Fibroblast of peridontal ligament (primary cell): ENCODE results near the gene KIRREL3.

Experiments used
- DNase-seq: peaks from one replicate; pipeline ENCODE4 v3.0.0-alpha.2; 2010; ENCODE audit errors: extremely low read depth

KIRREL3 gene

GRCh38 chr11:126578426-126578825 is 422.1 kb downstream of the KIRREL3 start:
- no peak for DNase-seq

- DNase-seq: no peak
These were observed 422.5 kb downstream of the KIRREL3 start for GRCh38 chr11:126578021-126578420.

- no peak for DNase-seq
These were observed 424.7 kb downstream of the KIRREL3 start for GRCh38 chr11:126575849-126576248.

DNA sequence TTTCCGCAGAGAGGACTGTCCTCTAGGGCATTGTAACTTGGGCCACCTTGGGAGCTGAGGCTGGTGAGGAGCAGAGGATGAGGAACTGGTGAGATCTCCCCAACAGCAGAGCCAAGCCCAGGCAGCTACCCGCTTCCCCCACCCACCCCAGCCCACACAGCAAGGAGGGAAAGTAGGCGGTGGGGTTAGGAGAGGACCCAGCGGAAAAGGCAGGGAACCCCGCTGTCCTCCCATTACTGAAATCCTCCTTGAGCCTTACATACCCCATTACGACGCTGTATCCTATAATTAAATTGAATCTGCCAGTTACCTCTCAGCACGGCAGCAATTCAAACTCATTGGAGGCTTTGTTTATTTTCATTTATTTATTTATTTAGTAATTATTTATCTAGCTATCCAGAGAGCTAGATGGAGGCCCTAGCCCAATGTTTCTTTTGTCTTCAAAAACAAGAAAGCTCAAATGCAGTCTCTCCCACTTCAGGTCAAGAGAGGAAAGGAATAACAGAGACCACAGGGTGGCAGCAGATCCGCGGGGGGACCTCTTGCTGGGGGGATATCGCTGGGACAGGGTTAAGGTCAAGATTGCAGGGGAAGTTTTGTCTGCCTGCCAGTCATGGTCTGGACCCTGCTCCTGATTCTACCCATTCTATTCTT is 427.1 kb downstream of the KIRREL3 start:
- DNase-seq: peak; percentile 6

- no peak for DNase-seq
These were observed 430.1 kb downstream of the KIRREL3 start for GRCh38 chr11:126570489-126570888.

DNA sequence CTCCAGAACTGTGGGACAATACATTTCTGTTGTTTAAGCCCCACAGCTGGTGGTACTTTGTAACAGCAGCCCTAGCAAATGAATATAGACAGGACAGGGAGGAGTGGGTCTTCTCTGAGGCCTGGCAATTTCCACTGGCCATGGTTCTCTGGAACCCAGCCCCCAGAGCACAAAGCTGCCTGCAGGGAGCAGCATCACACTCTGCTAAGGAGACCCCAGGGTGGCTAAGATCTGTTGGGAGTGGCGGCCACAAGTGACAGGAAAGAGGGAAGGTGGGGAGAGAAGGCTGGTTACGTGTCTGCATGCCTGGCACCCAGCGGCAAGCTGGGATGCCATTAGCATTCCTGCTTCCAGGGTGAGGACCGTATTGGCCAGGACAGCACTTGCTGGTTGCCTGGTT is 433.2 kb downstream of the KIRREL3 start:
- DNase-seq: no peak

DNA sequence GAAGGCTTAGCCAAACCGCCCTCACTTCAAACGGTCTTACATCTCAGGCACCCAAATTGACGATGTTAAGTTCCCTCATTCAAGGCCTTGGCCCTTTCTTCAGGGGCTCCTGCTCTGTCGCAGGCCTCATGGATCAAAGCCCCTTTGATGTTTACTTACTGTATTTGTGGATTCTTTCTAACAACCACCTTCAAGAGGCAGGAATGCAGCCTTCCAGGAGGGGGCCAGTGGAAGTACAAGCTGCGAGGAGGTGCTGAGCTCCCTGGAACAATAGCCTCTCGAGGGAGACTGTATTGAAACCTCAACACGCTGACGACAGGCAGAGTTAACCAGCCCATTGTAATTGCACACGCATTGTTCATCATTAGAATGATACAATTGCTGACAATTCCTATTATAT is 436.0 kb downstream of the KIRREL3 start:
- no peak for DNase-seq

DNA sequence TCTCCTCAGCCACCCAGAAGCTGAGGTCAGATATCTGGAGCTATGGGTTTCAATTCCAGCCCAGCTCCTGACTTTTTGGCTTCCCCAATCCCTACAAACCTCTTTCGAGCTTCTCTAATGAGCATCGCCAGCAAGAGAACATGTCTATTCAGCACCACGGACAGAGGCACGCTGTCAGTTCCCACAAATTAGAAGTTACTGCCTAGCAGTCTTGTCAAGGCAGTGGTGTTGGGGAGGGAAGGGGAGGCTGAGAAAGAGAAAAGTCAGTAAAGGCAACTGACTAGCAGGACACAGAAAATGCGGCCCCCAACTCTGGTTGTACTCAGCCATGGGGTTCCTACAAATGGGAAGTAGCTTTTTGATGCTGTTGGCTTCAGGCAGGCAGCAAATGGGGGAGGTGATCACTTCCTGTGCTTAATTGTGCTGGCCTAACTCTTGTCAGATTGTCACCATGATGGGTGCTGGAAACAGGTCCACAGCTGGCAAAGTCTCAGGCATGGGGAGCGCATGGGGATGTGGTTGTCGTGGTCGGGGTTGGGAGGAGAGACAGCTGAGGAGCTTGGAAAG is 439.2 kb downstream of the KIRREL3 start:
- peak; percentile 69 for DNase-seq

DNA sequence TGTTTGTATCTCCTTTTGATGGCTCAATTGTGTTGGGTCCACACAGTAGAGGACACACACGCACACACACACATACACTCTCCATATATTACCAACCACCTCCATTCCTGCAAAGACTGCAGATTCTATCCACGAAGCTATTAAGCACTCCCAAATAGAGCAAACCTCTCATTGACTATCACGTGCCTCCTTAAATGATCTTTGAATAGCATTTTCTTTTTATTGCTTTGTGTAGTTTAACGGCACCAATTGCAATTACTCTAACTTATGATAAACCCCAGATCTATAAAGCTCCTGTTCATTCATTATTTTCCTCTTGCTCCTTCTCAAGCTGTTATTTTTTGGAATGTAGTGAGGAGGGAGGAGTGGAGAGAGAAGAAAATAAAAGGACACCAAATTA is 440.3 kb downstream of the KIRREL3 start:
- no peak for DNase-seq

GRCh38 chr11:126548581-126549550 is 451.7 kb downstream of the KIRREL3 start:
- no peak for DNase-seq

GRCh38 chr11:126547691-126548090 is 452.9 kb downstream of the KIRREL3 start:
- DNase-seq: no peak

- peak; percentile 59 for DNase-seq
These were observed 453.4 kb downstream of the KIRREL3 start for GRCh38 chr11:126547161-126547560.

GRCh38 chr11:126546694-126547093 is 453.9 kb downstream of the KIRREL3 start:
- no peak for DNase-seq

GRCh38 chr11:126546191-126546590 is 454.4 kb downstream of the KIRREL3 start:
- peak; percentile 2 for DNase-seq

GRCh38 chr11:126545057-126545555 is 455.5 kb downstream of the KIRREL3 start:
- DNase-seq: no peak

DNA sequence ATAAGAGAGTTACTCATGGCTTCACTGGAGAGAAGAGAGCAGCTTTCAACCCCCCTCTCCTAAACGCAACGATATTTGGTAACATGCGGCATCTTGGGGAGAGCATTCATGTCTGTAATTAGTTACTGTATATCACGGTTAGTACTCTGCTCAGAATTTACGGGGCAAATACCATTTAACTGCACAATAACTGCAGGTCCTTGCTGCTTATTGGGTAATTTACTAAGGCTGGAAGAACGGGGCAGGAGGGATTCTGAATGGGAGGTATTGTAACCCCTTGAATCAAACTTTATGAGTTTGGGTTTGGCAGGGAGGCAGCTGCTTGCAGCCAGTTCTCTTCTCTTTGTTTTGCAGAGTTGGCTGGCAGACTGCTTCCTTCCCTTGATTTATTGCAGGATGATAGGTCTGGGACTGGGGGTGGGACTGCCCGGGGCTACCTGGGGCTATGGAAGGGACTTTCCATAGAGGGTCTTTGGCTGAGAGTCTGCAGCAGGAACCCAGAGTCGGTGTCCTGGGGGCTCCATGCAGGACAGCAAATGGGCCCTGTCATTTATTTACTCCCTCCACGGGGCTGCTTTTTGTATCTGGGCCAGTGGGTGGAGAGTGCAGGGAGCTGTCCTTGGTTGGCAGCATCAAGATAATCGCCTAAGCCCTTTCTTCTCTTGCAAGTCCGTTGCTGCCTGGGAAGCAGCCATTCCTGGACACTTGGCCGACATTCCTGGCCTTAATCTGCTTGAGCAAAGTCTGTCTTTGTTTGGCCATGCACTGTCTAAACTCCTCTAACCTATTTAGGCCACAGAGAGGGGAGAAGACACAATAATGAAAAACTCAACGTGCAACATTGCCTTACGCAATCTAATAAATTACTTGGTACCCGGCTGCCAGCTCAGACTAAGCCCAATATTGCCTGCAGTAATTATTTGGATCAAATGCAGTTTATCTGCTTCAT is 456.2 kb downstream of the KIRREL3 start:
- peak; percentile 17 for DNase-seq

- no peak for DNase-seq
These were observed 456.9 kb downstream of the KIRREL3 start for GRCh38 chr11:126543691-126544090.

DNA sequence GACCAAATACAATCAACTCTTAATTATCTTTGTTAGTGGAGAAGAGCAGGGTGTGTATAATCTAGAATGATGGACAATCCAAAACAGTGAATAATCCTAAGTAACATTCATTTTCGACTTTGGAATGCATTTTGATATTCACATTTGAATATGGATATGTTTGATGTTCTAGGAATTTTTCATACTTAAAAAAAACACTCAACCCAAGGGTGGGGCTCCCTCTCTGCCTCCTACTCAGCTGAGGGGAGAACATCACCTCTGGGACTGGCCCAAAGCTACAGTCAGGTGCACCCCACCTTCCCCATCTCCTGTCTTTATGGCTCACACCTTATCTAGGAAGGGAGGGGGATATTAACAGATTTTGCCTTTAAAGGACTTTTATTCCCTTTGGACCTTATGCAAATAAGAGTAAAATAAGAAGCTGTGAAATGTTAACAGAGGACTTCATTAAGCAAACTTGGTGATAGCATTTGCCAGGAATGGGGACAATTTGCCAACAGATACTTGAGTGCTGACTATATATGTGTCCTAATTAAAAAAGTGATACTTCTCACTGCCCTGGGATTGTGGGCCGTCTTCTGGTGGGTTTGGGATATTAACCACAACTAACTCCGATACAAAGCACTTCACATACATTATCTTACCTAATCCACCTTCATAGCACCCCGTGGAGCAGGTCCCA is 458.1 kb downstream of the KIRREL3 start:
- no peak for DNase-seq

GRCh38 chr11:126538071-126538470 is 462.5 kb downstream of the KIRREL3 start:
- DNase-seq: peak; percentile 2

GRCh38 chr11:126537492-126537891 is 463.1 kb downstream of the KIRREL3 start:
- DNase-seq: no peak
